Measurements from ENCODE around the gene ENDOV. TPM values are rescaled to one million over a fixed set of nuclear protein-coding genes. Genes with fewer than 3 reads are reported as not detected.

Gene ENDOV
- total RNA-seq, result 10 to 100 TPM; 24.1 to 29.7 (median 24.9) TPM
- long read RNA-seq, donor 1, partial matches to known transcripts, result 1 of 13 reads
- long read RNA-seq, donor 1, other reads (novel, unspliced or antisense), result 8 of 13 reads
- long read RNA-seq, donor 2, partial matches to known transcripts, result 2 of 18 reads
- long read RNA-seq, donor 2, other reads (novel, unspliced or antisense), result 12 of 18 reads

GRCh38 chr17:80414803-80415625 is at the start of gene ENDOV:
TSS of gene ENDOV (plus strand) at chr17:80415167. CDS start at chr17:80415195, 28 bp downstream.
- Histone ChIP-seq H3K36me3 (ENCODE audit: low read depth) (no peaks in the 10 kb centered on the region), H3K9me3 (no peaks in the 10 kb centered on the region), H3K4me3 (peak within 1 kb of the TSS; percentile 81), H3K4me1 (ENCODE audit: low read depth) (peaks cover 12% of the 10 kb centered on the region)
- DNase-seq, result peak; percentile 94 to 96 (median 96)
- intact Hi-C loops (cut with DNase I, micrococcal nuclease), result no loop called here
- TF ChIP-seq CTCF (IDR thresholded peaks at IDR 0.05), result no peak
- peak; percentile 97 for ATAC-seq

- H3K9me3 ChIP-seq, result no peaks in the 10 kb centered on the region
- ATAC-seq (no peak), DNase-seq (no peak)
- intact Hi-C loops (cut with DNase I, micrococcal nuclease), result no loop called here
- peaks cover 31% of the 10 kb centered on the region for H3K36me3 ChIP-seq (ENCODE audit: low read depth)
- no peak overlapping the region for H3K4me3 ChIP-seq
- TF ChIP-seq CTCF (IDR thresholded peaks at IDR 0.05), result no peak
- H3K4me1 ChIP-seq (ENCODE audit: low read depth), result no peaks in the 10 kb centered on the region
Observed at GRCh38 chr17:80365983-80366382, 49.0 kb upstream of the ENDOV start.

GRCh38 chr17:80367503-80367902 is 47.5 kb upstream of the ENDOV start:
- TF ChIP-seq CTCF (IDR thresholded peaks at IDR 0.05), result no peak
- no peak for DNase-seq
- intact Hi-C loops (cut with DNase I, micrococcal nuclease), result no loop called here

GRCh38 chr17:80371196-80371595 is 43.8 kb upstream of the ENDOV start:
- Histone ChIP-seq H3K9me3 (no peaks in the 10 kb centered on the region), H3K4me3 (no peak overlapping the region), H3K4me1 (ENCODE audit: low read depth) (no peaks in the 10 kb centered on the region), H3K36me3 (ENCODE audit: low read depth) (peaks cover 25% of the 10 kb centered on the region)
- ATAC-seq, result no peak
- intact Hi-C loops (cut with DNase I, micrococcal nuclease), result no loop called here
- no peak for TF ChIP-seq CTCF (IDR thresholded peaks at IDR 0.05)
- no peak for DNase-seq

More at GRCh38 chr17:80367503-80367902, 47.5 kb upstream of the ENDOV start:
- H3K4me3 ChIP-seq, result no peak overlapping the region
- H3K4me1 ChIP-seq (ENCODE audit: low read depth), result no peaks in the 10 kb centered on the region
- no peak for ATAC-seq
- no peaks in the 10 kb centered on the region for H3K9me3 ChIP-seq
- peaks cover 28% of the 10 kb centered on the region for H3K36me3 ChIP-seq (ENCODE audit: low read depth)

- no peak for TF ChIP-seq CTCF (IDR thresholded peaks at IDR 0.05)
- Histone ChIP-seq H3K4me1 (ENCODE audit: low read depth) (no peaks in the 10 kb centered on the region), H3K4me3 (no peak overlapping the region), H3K36me3 (ENCODE audit: low read depth) (peaks cover 36% of the 10 kb centered on the region), H3K9me3 (no peaks in the 10 kb centered on the region)
- intact Hi-C loops (cut with DNase I, micrococcal nuclease), result no loop called here
- DNase-seq (no peak), ATAC-seq (no peak)
Observed at GRCh38 chr17:80372456-80372855, 42.5 kb upstream of the ENDOV start.
